Stomach (tissue), 9 donors: ENCODE measurements around the gene KCNAB1. TPM values are rescaled to one million over a fixed set of nuclear protein-coding genes. Genes with fewer than 3 reads are reported as not detected.

Experiments used
- DNase-seq, 2 donors: peaks; one replicate each; pipeline versions ENCODE4 v3.0.0 to v3.0.0-alpha.2; 2013 to 2019
- H3K27ac ChIP-seq, 5 donors: fragments of 200-600 bp in 4 of 5; sonication (generic) in 4 of 5; one replicate each; pipeline ENCODE4 v1.5.1; 2013 to 2019; ENCODE audit warnings: mild to moderate bottlenecking in 1 of 5, moderate library complexity in 1 of 5
- H3K27me3 ChIP-seq, 3 donors: fragments of 200-600 bp; sonication (generic); one replicate each; pipeline ENCODE4 v1.5.1; 2017 to 2019; ENCODE audit warnings: mixed run types in 1 of 3
- H3K36me3 ChIP-seq, 4 donors: fragments of 200-600 bp; sonication (generic); 1 replicate in 3 of 4; 2 replicates in 1 of 4; pipeline ENCODE4 v1.5.1; 2016 to 2019
- H3K4me1 ChIP-seq, 4 donors: fragments of 200-600 bp; sonication (generic); one replicate each; pipeline ENCODE4 v1.5.1; 2016 to 2019
- H3K4me3 ChIP-seq, 4 donors: fragments of 200-600 bp; sonication (generic) in 3 of 4; one replicate each; pipeline ENCODE4 v1.5.1; 2016 to 2019; ENCODE audit warnings: mild to moderate bottlenecking in 1 of 4
- H3K9me3 ChIP-seq, 4 donors: fragments of 200-600 bp; sonication (generic); one replicate each; pipeline ENCODE4 v1.5.1; 2016 to 2019
- EP300 ChIP-seq: sonication (generic); formaldehyde crosslinking; IDR thresholded peaks from one replicate; pipeline ENCODE4 v1.6.1; 2017; ENCODE audit warnings: antibody characterized with exemption
- POLR2A ChIP-seq, 4 donors: fragments of 450-650 bp; IDR thresholded peaks; one replicate each; pipeline ENCODE4 v1.6.1; 2016; ENCODE audit warnings: antibody characterized with exemption in 4 of 4, control low read depth in 2 of 4, mild to moderate bottlenecking in 1 of 4, moderate library complexity in 1 of 4
- POLR2AphosphoS5 ChIP-seq, 3 donors: sonication (generic); formaldehyde crosslinking; IDR thresholded peaks; one replicate each; pipeline ENCODE4 v1.6.1; 2016; ENCODE audit warnings: antibody characterized with exemption in 3 of 3
- WGBS, 5 donors: extraction: QIAGEN DNeasy Blood & Tissue Kit in 3 of 5; methylation state at CpG; one replicate each; pipeline versions ENCODE4 v1.1.5 to v1.1.7; 2013 to 2018; 5-methylcytosine and 5-hydroxymethylcytosine counted together
- intact Hi-C: fragments of 100-400 bp; cut with DNase I; formaldehyde crosslinking; loops from one replicate; pipeline ENCODE4 v1.15.1; 2023; ENCODE audit warnings: low total_unique reads
- polyA plus RNA-seq, 3 donors: library from polyadenylated mRNA; stranded (reverse); fragments of 200-250 nt; gene quantifications; one replicate each; pipeline ENCODE4 v1.2.3, GENCODE V29; 2013
- total RNA-seq, 5 donors: library from RNA; depleted of rRNA; stranded (reverse); fragments of >200 nt; gene quantifications; one replicate each; pipeline versions ENCODE4 v1.1.0 to v1.2.3, GENCODE V29; 2014 to 2016
- TF ChIP-seq, protein P1 (sequence below), 7 experiments: fragments of 450-650 bp in 4 of 7; fragments of 200-600 bp in 3 of 7; sonication (generic) in 3 of 7; IDR thresholded peaks; one replicate each; pipeline ENCODE4 v1.5.1; 2016 to 2019; ENCODE audit warnings: antibody characterized with exemption in 7 of 7, control low read depth in 2 of 7, mild to moderate bottlenecking in 1 of 7
- donor health status: healthy with polysubstance abuse.
- donor health status: Bipolar disorder and iron deficiency.
- donor health status: healthy.

KCNAB1 gene
- total and polyA plus RNA-seq, 8 donors, result 0.12 to 3.8 (median 0.29) TPM; not detected in 2

DNA sequence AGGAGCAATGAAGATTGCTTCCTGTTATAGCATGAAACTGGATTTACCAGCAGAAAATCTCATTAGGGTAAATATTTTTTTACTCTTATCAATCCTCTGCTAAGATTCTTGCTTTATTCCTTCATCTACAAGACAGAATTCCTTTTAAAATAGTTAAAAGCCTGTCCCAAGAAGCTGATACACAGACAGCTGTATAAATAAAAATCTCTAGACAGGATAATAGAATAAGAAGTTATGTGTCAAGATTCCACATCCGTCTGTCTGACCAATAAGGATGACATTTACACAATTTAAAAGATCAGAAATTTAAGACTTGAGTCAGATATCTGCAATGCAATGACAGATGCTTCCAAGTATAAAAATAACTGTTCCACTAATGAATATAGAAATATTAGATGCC is 376.9 kb downstream of the KCNAB1 start:
- no peak for TF ChIP-seq EP300
- WGBS, 5 donors, result 61 to 77% (median 67%) methylated on average over 1 of the region's 1 CpG

DNA sequence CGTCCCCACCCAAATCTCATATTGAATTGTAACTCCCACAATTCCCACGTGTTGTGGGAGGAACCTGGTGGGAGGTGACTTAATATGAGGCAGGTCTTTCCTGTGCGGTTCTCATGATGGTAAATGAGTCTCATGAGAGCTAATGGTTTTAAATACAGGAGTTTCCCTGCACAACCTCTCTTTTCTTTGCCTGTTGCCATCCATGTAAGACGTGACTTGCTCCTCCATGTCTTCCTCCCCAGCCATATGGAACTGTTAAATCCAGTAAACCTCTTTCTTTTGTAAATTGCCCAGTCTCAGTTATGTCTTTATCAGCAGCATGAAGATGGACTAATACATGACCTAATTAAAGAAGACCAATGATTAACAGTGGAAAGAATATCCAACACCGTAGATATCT is 377.9 kb downstream of the KCNAB1 start:
- H3K4me1 ChIP-seq, result peaks cover 0 to 4% (median 0%) of the 10 kb centered on the region in 4 donors
- H3K9me3 ChIP-seq, result no peaks in the 10 kb centered on the region
- no peak overlapping the region for H3K4me3 ChIP-seq
- no peaks in the 10 kb centered on the region for H3K27me3 ChIP-seq
- no peak for TF ChIP-seq EP300
- no peak for TF ChIP-seq POLR2AphosphoS5 (IDR thresholded peaks at IDR 0.05)
- TF ChIP-seq POLR2A (IDR thresholded peaks at IDR 0.05), result no peak
- TF ChIP-seq, protein P1, sequence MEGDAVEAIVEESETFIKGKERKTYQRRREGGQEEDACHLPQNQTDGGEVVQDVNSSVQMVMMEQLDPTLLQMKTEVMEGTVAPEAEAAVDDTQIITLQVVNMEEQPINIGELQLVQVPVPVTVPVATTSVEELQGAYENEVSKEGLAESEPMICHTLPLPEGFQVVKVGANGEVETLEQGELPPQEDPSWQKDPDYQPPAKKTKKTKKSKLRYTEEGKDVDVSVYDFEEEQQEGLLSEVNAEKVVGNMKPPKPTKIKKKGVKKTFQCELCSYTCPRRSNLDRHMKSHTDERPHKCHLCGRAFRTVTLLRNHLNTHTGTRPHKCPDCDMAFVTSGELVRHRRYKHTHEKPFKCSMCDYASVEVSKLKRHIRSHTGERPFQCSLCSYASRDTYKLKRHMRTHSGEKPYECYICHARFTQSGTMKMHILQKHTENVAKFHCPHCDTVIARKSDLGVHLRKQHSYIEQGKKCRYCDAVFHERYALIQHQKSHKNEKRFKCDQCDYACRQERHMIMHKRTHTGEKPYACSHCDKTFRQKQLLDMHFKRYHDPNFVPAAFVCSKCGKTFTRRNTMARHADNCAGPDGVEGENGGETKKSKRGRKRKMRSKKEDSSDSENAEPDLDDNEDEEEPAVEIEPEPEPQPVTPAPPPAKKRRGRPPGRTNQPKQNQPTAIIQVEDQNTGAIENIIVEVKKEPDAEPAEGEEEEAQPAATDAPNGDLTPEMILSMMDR (IDR thresholded peaks at IDR 0.05), result no peak
- intact Hi-C loops, result no loop called here
- WGBS, 5 donors, result 87 to 93% (median 88%) methylated on average over 5 of the region's 5 CpGs
- H3K27ac ChIP-seq, result no peak overlapping the region
- H3K36me3 ChIP-seq, result no peaks in the 10 kb centered on the region
- no peak for DNase-seq

More for the DNA sequence above, 376.9 kb downstream of the KCNAB1 start:
- Histone ChIP-seq H3K9me3 (no peaks in the 10 kb centered on the region), H3K4me3 (no peak overlapping the region), H3K4me1 (no peaks in the 10 kb centered on the region), H3K27me3 (no peaks in the 10 kb centered on the region), H3K27ac (no peak overlapping the region), H3K36me3 (no peaks in the 10 kb centered on the region)
- intact Hi-C loops, result no loop called here
- no peak for DNase-seq

DNA sequence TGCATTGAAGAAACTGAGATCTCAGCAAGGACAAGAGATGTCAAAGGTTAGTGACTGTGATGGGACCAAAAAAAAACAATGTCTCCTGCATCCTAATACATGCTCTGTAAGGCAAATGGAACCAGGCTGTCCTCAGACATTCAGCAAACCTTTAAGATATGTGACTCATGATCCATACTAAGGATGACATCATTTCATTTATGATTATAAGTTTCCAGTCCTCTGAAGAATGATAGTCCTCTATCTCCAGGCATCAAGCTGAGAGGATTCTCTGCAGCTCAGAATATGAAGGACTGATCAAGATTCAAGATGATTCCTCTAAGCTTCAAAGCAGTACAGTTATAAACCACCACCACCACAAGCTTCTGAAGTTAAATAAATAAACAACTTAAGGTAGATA is 386.9 kb downstream of the KCNAB1 start:
- TF ChIP-seq POLR2AphosphoS5 (IDR thresholded peaks at IDR 0.05), result no peak
- no peak for TF ChIP-seq POLR2A (IDR thresholded peaks at IDR 0.05)
- no peak for TF ChIP-seq EP300
- TF ChIP-seq, protein P1 (IDR thresholded peaks at IDR 0.05), result no peak
- no peaks in the 10 kb centered on the region for H3K9me3 ChIP-seq
- intact Hi-C loops, result no loop called here
- peaks cover 0 to 14% (median 3%) of the 10 kb centered on the region in 4 donors for H3K4me1 ChIP-seq
- H3K27ac ChIP-seq, result no peak overlapping the region
- H3K4me3 ChIP-seq, result no peak overlapping the region
- no peak for DNase-seq
- no peaks in the 10 kb centered on the region for H3K36me3 ChIP-seq
- H3K27me3 ChIP-seq, result no peaks in the 10 kb centered on the region

DNA sequence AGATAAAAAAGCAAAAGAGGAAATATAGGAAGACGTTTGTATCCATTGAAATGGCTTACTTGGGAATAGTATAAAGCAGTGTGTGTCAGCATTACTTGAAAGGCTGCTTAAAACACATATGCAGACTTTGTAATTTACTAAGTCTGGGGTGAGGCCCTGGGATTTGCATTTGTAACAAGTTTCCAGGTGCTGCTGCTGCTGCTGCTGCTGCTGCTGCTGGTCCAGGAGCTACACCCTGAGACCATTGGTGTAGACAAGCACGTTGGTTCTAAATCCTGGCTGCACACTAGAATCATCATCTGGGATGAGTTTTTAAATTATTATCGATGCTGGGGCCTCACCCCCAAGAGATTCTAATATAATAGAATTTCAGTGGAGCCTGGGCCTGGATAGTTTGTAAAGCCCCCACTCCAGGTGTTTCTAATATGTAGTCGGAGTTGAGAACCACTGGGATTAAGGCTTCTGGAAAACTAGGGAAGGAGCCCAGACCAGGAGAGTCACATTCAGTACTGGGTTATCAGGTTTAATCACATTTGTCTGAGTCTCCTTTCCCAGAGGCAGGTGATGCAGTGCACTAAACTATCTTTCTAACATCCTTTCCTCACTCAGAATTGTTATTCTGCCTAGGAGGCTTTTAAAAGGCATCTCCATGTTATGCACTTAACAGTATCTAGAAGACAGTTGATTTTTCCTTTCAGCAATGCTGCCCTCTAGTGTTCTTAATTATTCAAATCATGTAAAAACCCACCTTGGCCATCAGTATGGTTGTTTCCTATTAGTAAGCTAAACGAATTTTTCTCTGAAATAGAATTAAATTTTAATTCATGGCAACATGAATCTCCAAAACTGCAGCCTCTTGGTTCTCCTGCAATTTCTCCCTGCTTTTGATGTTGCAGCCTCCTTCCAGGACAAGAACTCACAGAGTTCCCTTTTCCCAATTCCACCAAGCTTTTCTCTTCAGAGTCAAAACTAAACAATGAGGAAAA is 389.1 kb downstream of the KCNAB1 start:
- no peaks in the 10 kb centered on the region for H3K9me3 ChIP-seq
- TF ChIP-seq, protein P1 (IDR thresholded peaks at IDR 0.05), result peak in 5 of 7 experiments; percentile 18 to 62 (median 36)
- no peak for TF ChIP-seq POLR2AphosphoS5 (IDR thresholded peaks at IDR 0.05)
- no peak overlapping the region for H3K4me3 ChIP-seq
- H3K27me3 ChIP-seq, result no peaks in the 10 kb centered on the region
- no peaks in the 10 kb centered on the region for H3K36me3 ChIP-seq
- WGBS, 5 donors, result 54 to 63% (median 58%) methylated on average over 5 of the region's 5 CpGs
- peak in 1 of 2 donors; percentile 80 for DNase-seq
- H3K4me1 ChIP-seq, result peaks cover 0 to 16% (median 4%) of the 10 kb centered on the region in 4 donors
- no peak overlapping the region for H3K27ac ChIP-seq
- intact Hi-C loops, result loop anchor here (5.0 kb wide), 1 partner anchor 357 kb away; no protein-coding TSS in a partner anchor
